GM19193 (cell line): Measurements from ENCODE around the gene GPC4.

Source experiments
- POLR2A ChIP-seq: IDR thresholded peaks from 4 replicates; pipeline ENCODE4 v1.6.1; 2011; ENCODE audit not compliant: insufficient read depth, insufficient read length; ENCODE audit errors: extremely low read depth

The GPC4 gene

DNA sequence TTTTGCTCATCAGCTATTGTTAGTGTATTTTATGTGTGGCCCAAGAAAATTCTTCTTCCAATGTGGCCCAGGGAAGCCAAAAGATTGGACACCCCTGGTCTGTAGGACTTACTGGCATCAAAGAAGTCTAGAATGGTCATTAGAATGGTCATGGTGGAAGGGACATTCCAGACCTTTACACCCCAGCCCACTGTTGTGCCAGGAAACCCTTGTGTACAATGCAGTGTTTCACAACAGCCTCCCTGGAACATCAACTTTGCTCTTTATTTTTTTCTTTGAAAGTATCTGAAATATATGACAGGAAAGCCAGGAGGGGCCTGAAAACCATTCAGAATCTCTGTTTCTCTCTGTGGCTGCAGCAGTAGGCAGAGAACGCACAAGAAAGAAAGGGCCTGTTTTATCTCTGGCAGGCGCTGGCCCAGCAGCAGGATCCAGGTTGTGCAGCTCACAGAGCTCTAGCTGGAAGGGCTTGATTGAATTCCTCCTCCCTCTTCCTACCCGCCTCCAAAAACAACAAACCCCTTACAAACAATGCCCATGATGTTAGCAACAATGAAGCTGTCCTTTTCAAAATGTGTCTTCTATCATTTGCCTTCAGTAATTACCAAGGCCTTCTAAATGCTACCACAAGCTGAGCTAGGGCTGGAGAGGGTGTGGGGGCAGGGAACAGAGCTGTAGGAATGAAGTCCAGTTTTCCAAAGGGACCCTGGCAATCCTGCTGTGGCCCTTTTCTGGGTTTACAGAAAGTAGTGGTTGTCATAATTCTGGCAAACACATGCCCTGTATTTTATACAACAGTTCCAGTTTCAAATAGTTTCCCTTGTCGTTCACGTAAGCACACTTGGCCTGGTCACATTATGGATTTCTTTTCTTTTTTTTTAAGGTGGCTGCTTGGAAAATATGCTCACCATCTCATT lies 164.8 kb downstream of the GPC4 start:
- TF ChIP-seq POLR2A = no peak
